CD4-positive, alpha-beta T cell (primary cell): ENCODE measurements around the gene GBP1. TPM values are rescaled to one million over a fixed set of nuclear protein-coding genes. Genes with fewer than 3 reads are reported as not detected.

Source experiments
- ATAC-seq: fragments of 200-7000 bp; cut with Tn5 transposase; one replicate; pipeline ENCODE4 v1.10.0; 2022; ENCODE audit warnings: mild to moderate bottlenecking; ENCODE audit not compliant: poor library complexity
- CTCF ChIA-PET: fragments of 350-600 bp; sonication (Branson Sonifier 250); formaldehyde crosslinking; loops from one replicate; lab custom pipeline; 2021; ENCODE audit warnings: antibody characterized with exemption, inconsistent platforms; lab: Charles Lee
- POLR2A ChIA-PET: fragments of 350-600 bp; sonication (Branson Sonifier 250); formaldehyde crosslinking; loops from one replicate; lab custom pipeline; 2021; ENCODE audit warnings: antibody characterized with exemption, inconsistent platforms; lab: Charles Lee
- DNase-seq, 14 experiments: peaks; one replicate each; pipeline ENCODE4 v3.0.0-alpha.2; 2013 to 2020; ENCODE audit warnings: mixed read lengths in 2 of 14
- H3K27ac ChIP-seq, 2 donors: one replicate each; pipeline versions ENCODE4 v1.5.1 to v1.7.0; 2013; ENCODE audit warnings: low read length in 2 of 2, low read depth in 1 of 2, mild to moderate bottlenecking in 1 of 2
- H3K27me3 ChIP-seq, 2 experiments: 1 replicate in 1 of 2; 2 replicates in 1 of 2; pipeline versions ENCODE4 v1.6.1 to v1.7.0; 2013; ENCODE audit warnings: low read length in 2 of 2, control low read depth in 1 of 2, mild to moderate bottlenecking in 1 of 2, moderate library complexity in 1 of 2; ENCODE audit not compliant: insufficient read depth in 2 of 2, control insufficient read depth in 1 of 2
- H3K36me3 ChIP-seq: one replicate; pipeline ENCODE4 v1.6.1; 2013; ENCODE audit warnings: low read length, control low read depth; ENCODE audit not compliant: insufficient read depth
- H3K4me1 ChIP-seq: one replicate; pipeline ENCODE4 v1.6.1; 2013; ENCODE audit warnings: low read length, control low read depth; ENCODE audit not compliant: insufficient read depth
- H3K4me3 ChIP-seq: one replicate; pipeline ENCODE4 v1.5.1; 2013; ENCODE audit warnings: mild to moderate bottlenecking, low read length, moderate library complexity
- H3K9me3 ChIP-seq, 2 experiments: 1 replicate in 1 of 2; 2 replicates in 1 of 2; pipeline versions ENCODE4 v1.6.1 to v1.7.0; 2013; ENCODE audit warnings: low read length in 2 of 2, mild to moderate bottlenecking in 2 of 2, control low read depth in 1 of 2, moderate library complexity in 1 of 2; ENCODE audit not compliant: control insufficient read depth in 1 of 2, insufficient read depth in 1 of 2
- H3K27ac Mint-ChIP-seq: one replicate; pipeline ENCODE4 v1.8.0; 2020; ENCODE audit warnings: mixed read lengths
- H3K27me3 Mint-ChIP-seq: one replicate; pipeline ENCODE4 v1.8.0; 2021; ENCODE audit warnings: mixed read lengths
- H3K36me3 Mint-ChIP-seq: one replicate; pipeline ENCODE4 v1.8.0; 2021; ENCODE audit warnings: low read depth, mixed read lengths
- H3K4me1 Mint-ChIP-seq: one replicate; pipeline ENCODE4 v1.8.0; 2021; ENCODE audit warnings: low read depth, mixed read lengths
- H3K4me3 Mint-ChIP-seq: one replicate; pipeline ENCODE4 v1.8.0; 2020; ENCODE audit warnings: mild to moderate bottlenecking, mixed read lengths
- H3K9me3 Mint-ChIP-seq: one replicate; pipeline ENCODE4 v1.8.0; 2020; ENCODE audit warnings: mixed read lengths
- intact Hi-C, 2 experiments: fragments of 100-400 bp; cut with DNase I in 1 of 2; cut with micrococcal nuclease in 1 of 2; formaldehyde crosslinking; loops; one replicate each; pipeline versions ENCODE4 v1.15.1 to v1.9.0; 2023 to 2025; cut with DNase I, micrococcal nuclease
- total RNA-seq, 174 experiments: library from RNA in 2 of 174; stranded (reverse) in 2 of 174; gene quantifications; one replicate each; pipeline ENCODE4 v1.2.3 and lab custom pipeline; 2021 to 2026
- TF ChIP-seq, protein P1 (sequence below): fragments of 200-600 bp; IDR thresholded peaks from one replicate; pipeline ENCODE4 v1.8.0; 2022; ENCODE audit warnings: antibody characterized with exemption, mild to moderate bottlenecking

The GBP1 gene
- total RNA-seq, 2 experiments from 2014 or later = 15.5 to 16.5 TPM

DNA sequence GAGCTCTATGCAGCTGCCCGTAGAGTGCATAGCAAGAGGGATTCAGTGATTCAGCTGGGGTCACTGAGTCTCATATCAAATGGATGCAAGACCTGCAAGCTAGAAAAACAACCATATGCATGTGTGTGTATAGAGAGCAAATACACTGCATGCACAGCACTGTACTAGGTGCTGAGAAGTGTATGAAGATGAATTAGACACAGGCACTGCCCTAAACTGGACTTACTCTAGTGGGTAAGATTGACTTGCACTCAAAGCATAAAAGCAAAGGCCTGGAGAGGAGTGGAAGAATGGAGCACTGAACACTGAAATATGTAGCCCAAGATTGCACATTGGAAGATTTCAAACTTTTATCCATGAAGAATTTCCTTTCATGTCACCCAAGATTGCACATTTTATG is 5.5 kb upstream of the GBP1 start:
- ChIA-PET POLR2A (interaction anchor here (0.7 to 3.6 kb wide), 4 partner anchors 11 to 179 kb away, joined by 3 to 23 read pairs (median 9); partner anchors contain the start of genes GBP2 and GBP3), CTCF (interaction anchor here (1.0 to 2.6 kb wide), 2 partner anchors 15 to 49 kb away, joined by 5 to 8 read pairs; no protein-coding TSS in a partner anchor)
- Mint-ChIP-seq H3K4me1 (peaks cover 28% of the 10 kb centered on the region), H3K9me3 (peaks cover 6% of the 10 kb centered on the region), H3K36me3 (no peaks in the 10 kb centered on the region), H3K27me3 (no peaks in the 10 kb centered on the region), H3K4me3 (peak overlapping the region; percentile 91), H3K27ac (peak overlapping the region; percentile 85)
- ATAC-seq (no peak), DNase-seq (no peak)
- Histone ChIP-seq H3K4me3 (peak overlapping the region; percentile 46), H3K36me3 (no peaks in the 10 kb centered on the region), H3K27ac (no peak overlapping the region), H3K4me1 (peaks cover 12% of the 10 kb centered on the region), H3K9me3 (peaks cover 3 to 9% of the 10 kb centered on the region in 2 experiments), H3K27me3 (no peaks in the 10 kb centered on the region)
- intact Hi-C loops = loop anchor here in 1 of 2 experiments (5.0 kb wide), 1 partner anchor 52 kb away; no protein-coding TSS in a partner anchor
- TF ChIP-seq, protein P1, sequence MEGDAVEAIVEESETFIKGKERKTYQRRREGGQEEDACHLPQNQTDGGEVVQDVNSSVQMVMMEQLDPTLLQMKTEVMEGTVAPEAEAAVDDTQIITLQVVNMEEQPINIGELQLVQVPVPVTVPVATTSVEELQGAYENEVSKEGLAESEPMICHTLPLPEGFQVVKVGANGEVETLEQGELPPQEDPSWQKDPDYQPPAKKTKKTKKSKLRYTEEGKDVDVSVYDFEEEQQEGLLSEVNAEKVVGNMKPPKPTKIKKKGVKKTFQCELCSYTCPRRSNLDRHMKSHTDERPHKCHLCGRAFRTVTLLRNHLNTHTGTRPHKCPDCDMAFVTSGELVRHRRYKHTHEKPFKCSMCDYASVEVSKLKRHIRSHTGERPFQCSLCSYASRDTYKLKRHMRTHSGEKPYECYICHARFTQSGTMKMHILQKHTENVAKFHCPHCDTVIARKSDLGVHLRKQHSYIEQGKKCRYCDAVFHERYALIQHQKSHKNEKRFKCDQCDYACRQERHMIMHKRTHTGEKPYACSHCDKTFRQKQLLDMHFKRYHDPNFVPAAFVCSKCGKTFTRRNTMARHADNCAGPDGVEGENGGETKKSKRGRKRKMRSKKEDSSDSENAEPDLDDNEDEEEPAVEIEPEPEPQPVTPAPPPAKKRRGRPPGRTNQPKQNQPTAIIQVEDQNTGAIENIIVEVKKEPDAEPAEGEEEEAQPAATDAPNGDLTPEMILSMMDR = no peak

GRCh38 chr1:89069951-89070350 is 4.9 kb upstream of the GBP1 start:
- TF ChIP-seq, protein P1 = no peak
- CTCF ChIA-PET = interaction anchor here (1.0 to 2.6 kb wide), 2 partner anchors 16 to 48 kb away, joined by 5 to 8 read pairs; no protein-coding TSS in a partner anchor
- Mint-ChIP-seq H3K4me1 (peaks cover 34% of the 10 kb centered on the region), H3K27ac (peak overlapping the region; percentile 85), H3K9me3 (peaks cover 6% of the 10 kb centered on the region), H3K27me3 (no peaks in the 10 kb centered on the region), H3K4me3 (peak overlapping the region; percentile 91), H3K36me3 (peaks cover 3% of the 10 kb centered on the region)
- DNase-seq = peak in 3 of 14 experiments; percentile 51 to 64 (median 55)
- Histone ChIP-seq H3K27me3 (no peaks in the 10 kb centered on the region), H3K27ac (peak overlapping the region in 1 of 2 donors; percentile 11), H3K9me3 (peaks cover 3 to 9% of the 10 kb centered on the region in 2 experiments), H3K4me1 (peaks cover 13% of the 10 kb centered on the region), H3K36me3 (no peaks in the 10 kb centered on the region), H3K4me3 (peak overlapping the region; percentile 46)
- POLR2A ChIA-PET = interaction anchor here (0.7 to 3.6 kb wide), 5 partner anchors 11 to 178 kb away, joined by 3 to 23 read pairs (median 4); partner anchors contain the start of genes GBP2, GBP3 and GBP4
- no peak for ATAC-seq
- intact Hi-C loops = loop anchor here (5.0 kb wide), 3 partner anchors 43 to 287 kb away; no protein-coding TSS in a partner anchor

GRCh38 chr1:89068291-89068690 is 3.3 kb upstream of the GBP1 start:
- H3K4me1 ChIP-seq = peaks cover 13% of the 10 kb centered on the region
- DNase-seq = no peak
- Mint-ChIP-seq H3K27me3 (no peaks in the 10 kb centered on the region), H3K4me3 (peak overlapping the region; percentile 68), H3K36me3 (peaks cover 20% of the 10 kb centered on the region), H3K4me1 (peaks cover 50% of the 10 kb centered on the region), H3K9me3 (no peaks in the 10 kb centered on the region), H3K27ac (peak overlapping the region; percentile 34)
- intact Hi-C loops = loop anchor here (5.0 kb wide), 2 partner anchors 41 to 289 kb away; no protein-coding TSS in a partner anchor
- no peak overlapping the region for H3K4me3 ChIP-seq
- ChIA-PET POLR2A (interaction anchor here (1.1 to 3.6 kb wide), 2 partner anchors 12 to 46 kb away, joined by 4 to 23 read pairs; partner anchors contain the start of gene GBP3), CTCF (interaction anchor here (2.2 kb wide), 1 partner anchor 17 kb away, joined by 6 read pairs; no protein-coding TSS in a partner anchor)
- no peak for ATAC-seq
- H3K27me3 ChIP-seq = no peaks in the 10 kb centered on the region
- no peaks in the 10 kb centered on the region for H3K36me3 ChIP-seq
- no peak overlapping the region for H3K27ac ChIP-seq
- TF ChIP-seq, protein P1 = no peak
- H3K9me3 ChIP-seq = peaks cover 0 to 3% of the 10 kb centered on the region in 2 experiments
